NCI-H2029 treated with DMSO at 0.1 percent for 48 hours (cell line): ENCODE data around the gene LFNG.

Experiments
- DNase-seq: peaks from one replicate; lab custom pipeline; 2025; lab: John Stamatoyannopoulos, UW

The LFNG gene

GRCh38 chr7:2503056-2503941 is 16.3 kb upstream of the LFNG start:
- DNase-seq = no peak

GRCh38 chr7:2504128-2504888 is 15.3 kb upstream of the LFNG start:
- DNase-seq = no peak

DNA sequence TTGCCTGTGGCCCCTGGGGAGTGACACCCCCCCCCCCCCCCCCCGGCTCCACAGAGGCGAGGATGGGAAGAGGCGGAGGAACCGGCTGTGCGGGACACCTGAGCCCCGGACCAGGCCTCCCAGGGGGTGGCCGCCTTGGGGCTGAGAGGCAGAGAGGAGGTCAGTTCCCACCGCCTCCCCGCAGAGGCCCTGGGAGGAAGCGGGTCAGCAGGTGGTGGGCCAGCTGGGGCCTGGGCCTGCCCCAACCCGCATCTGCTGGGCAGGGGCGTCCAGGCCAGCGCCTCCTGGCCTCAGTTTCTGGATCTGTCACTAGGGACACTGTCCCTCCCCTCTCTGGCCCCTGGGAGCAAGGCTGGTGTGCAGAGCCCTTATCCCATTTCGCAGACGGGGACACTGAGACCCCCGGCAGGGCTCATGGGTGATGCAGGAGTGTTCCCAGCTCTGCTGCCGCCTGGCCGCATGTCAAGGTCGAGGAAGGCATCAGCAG is 14.6 kb upstream of the LFNG start:
- DNase-seq = no peak

DNA sequence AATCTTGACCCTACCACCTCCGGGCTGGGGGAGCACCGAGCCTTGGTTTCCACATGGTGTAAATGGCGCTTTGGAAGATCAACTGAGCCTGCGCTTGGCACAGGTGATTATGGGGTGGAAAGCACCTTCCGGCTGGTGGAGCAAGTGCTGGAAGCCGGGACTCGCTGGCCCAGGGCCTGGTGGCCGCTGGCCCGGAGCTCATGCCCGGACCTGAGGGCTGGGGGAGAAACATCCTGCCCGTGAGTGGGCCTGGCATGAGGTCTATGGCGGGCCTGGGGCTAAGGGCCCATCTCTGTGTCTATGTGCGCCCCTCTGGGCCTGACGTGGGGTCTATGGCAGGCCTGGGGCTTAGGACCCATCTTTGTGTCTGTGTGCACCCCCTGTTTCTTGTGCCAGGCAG is 14.2 kb upstream of the LFNG start:
- no peak for DNase-seq

DNA sequence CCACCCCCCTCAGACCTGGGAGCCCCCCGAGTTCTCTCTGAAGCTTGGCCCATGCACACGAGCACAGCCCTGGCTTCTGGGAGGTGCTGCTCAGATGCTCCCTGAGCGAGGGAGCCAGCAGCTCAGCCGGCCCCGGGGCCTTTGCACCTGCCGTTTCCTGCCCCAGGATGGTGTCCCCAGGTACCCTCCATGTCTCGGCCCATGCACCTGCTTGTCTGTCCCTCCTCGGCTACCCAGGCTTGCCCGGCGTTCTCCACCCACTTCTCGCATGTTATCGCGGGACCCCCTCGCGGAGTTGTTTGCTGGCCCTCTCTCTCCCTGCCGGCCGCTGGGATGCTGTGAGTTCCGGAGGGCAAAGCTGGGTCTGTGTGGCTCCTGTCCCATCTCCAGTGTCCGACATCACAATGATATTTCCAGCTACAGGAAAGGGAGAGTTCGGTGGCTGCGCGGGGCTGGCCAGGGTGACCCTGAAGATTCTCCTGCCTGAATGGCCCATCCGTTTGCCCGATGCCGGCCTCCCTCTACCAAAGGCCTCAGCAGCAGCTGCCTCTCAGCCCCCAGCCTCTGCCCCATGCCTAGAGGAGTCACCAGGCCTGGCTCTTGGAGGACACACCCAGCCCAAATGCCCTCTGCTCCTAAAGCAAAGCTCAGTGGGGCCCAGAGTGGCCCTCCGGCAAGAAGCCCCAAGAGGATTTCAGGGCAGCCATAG is 12.2 kb upstream of the LFNG start:
- no peak for DNase-seq

DNA sequence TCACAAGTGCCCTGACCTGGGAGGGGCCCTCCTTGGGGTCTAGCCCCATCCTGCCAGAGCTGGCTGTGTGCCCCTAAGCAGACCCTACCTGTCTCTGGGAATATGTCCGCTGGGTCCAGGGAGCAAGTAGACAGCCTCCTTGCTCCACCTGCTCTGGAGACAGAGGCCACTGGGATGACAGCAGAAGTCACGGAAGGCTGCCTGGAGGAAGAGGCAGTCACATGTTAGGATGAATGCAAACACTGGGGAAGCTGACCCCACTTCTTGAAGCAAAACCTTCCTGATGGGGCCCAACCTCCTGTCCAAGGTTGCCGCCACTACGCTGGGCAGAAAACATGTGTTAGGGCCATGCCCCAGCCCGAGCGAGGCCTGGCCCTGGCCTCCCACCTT is 11.7 kb upstream of the LFNG start:
- DNase-seq = no peak

- peak; percentile 58 for DNase-seq
Measured at GRCh38 chr7:2508327-2509215, 11.0 kb upstream of the LFNG start.

DNA sequence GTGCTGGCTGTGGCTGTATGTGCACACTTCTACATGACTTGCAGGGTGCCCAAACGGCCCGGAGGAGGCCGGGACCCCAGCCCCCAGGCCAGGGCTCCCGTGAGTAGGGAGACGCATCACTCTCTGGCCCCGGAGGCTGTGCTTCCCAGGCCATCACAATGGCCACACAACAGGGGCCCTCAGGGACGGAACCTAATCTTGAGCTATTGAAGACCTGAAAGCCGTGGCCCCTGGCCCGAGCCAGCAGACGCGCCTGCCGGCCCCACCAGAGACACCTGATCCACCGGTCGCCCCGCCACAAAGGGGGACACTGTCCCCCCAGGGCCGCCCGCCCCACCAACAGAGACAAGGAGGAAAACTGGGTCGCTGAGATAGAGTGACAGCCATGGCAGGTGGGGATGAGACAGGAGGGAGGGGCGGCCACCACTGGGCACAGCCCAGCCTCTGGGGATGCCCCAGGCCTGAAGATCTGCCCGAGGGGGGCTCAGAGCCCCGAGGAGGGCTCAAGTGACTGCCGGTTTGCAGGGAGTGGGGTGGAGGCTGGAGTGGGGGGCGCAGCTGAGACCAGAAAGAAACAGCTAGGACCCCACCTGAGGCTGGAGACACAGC is 10.2 kb upstream of the LFNG start:
- no peak for DNase-seq

DNA sequence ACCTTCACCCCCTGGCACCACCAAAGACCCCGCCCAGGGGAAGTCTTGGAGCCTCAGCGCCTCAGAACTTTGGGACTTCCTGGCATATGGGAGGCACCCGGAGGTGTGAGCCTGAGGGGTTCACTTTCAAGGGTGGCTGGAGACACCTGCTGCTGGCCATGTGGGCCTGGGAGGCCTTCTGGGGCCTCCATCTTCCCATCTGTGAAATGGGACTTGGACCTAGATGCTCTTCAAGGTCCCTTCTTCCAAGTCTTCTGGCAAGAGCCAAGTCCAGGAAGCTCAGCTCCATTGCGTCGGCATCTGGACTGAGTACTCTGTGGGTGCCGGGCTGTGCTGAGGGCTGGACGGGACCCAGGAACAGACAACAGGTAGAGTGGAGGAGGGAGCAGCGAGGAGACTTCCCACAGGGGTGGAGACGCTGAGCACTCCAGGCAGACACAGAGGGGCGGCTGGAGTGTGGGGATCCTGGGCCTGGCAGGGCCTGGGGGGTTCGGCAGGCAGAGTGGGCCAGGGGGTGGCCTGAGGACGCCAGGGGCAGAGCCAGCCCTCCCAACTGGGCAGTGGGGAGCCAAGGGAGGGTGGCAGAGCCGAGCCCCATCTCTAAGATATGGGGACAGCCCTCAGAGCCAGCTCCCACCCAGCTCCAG is 9.3 kb upstream of the LFNG start:
- DNase-seq = no peak

DNA sequence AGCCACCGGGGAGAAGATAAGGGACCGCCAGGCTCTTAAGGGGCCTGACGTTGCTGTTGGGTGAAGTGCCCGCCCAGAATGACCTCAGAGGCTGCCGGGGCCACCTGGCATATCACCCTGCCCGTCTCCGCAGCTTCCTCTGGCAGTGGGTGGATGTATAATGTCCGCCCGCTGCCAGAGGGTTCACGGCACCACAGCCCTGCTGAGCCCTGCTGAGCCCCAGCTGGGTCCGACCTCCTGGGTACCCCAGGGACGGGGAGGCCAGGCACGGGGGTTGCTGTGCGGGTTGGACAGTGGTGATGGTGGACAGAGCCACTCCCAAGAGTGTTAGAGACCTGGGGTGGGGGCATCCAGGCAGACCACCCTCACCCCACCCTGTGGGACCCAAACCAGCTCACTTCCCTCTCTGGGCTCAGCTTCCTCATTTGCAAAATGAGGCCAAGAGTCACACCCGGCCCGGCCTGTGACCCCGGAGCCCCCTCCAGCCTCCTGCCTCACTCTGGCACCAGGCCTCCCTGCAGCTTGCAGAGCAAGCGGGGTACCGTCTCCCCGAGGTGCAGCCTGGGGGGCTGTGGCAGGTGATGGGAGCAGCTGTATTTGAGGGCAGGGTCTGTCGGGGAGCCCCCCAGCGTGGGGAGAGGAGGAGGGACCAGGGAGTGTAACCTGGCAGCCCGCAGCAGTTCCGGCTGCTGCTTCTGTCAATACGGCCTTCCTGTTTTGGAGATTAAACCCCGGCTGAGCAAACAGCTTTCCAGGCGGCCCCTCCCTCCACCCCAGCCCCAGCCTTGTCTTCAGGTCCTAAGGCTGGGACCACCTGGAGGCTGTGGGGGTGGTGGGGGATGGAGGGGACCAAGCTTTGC is 8.4 kb upstream of the LFNG start:
- no peak for DNase-seq

GRCh38 chr7:2511769-2512168 is 7.8 kb upstream of the LFNG start:
- DNase-seq = no peak

DNA sequence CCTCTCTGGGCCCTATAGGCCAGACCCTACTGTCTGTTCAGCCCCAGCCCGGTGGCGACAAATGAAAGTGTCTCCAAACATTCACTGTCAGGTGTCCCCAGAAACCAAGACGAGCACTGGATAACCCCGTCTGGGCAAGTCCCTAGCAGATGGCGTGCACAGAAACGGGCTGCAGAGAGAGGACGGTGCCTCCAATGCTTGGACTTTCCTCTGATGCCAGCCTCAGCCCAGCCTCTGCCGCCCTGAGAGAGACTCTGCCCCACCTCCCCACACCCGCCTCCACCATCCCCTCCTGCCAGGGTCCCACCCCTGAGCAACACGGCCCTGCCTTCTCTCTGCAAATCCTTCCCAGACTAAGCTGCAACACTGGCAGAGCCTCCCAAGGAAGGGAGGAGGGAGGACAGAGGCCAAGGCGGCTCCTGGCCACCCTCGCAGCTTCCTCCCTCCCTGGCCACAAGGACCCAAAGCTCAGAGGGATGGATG is 7.4 kb upstream of the LFNG start:
- DNase-seq = no peak

DNA sequence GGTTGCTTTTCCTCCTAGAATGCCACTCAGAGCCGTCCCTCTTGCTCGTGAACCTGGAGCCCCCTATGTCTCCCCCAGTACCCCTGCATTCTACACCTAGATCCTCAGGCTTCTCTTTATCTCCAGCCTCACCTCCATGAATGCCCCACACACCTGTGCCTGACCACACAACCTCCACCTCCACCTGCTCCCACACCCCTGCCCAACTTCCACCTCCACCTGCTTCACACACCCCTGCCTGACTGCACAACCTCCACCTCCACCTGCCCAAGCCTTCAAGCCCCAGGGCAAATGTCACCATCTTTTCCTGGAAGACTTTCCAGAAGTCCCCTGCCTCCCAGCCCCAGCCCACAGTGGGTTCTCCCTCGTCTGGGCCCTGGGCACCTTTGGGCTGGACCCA is 6.9 kb upstream of the LFNG start:
- DNase-seq = no peak

GRCh38 chr7:2513702-2514101 is 5.9 kb upstream of the LFNG start:
- DNase-seq = no peak

DNA sequence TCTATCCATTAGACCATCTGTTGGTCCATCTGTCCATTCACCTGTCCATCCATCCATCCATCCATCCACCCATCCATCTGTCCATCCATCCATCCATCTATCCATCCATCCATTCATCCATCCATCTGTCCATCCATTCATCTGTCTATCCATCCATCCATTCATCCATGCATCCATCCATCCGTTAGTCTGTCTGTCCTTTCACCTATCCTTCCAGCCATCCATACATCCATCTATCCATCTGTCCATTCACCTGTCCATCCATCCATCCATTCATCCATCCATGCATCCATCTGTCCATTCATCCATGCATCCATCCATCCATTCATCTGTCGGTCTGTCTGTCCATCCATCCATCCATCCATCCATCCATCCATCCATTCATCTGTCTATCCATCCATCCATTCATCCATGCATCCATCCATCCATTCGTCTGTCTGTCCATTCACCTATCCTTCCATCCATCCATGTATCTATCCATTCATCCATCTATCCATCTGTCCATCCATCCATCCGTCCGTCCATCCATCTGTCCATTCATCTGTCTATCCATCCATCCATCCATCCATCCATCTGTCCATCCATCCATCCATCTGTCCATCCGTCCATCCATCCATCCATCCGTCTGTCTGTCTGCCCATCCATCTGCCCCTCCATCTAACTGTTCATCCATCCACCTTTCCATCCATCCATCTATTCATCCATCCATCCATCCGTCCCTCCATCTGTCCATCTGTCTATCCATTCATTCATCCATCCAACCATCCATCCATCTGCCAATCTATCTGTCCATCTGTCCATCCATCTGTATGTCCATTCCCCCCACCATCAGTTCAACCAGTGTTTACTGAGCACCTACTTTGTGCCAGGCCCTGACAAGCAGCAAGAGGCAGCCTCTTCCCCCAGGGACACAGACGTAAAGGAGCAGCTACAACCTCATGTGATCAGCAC is 4.8 kb upstream of the LFNG start:
- DNase-seq = no peak

DNA sequence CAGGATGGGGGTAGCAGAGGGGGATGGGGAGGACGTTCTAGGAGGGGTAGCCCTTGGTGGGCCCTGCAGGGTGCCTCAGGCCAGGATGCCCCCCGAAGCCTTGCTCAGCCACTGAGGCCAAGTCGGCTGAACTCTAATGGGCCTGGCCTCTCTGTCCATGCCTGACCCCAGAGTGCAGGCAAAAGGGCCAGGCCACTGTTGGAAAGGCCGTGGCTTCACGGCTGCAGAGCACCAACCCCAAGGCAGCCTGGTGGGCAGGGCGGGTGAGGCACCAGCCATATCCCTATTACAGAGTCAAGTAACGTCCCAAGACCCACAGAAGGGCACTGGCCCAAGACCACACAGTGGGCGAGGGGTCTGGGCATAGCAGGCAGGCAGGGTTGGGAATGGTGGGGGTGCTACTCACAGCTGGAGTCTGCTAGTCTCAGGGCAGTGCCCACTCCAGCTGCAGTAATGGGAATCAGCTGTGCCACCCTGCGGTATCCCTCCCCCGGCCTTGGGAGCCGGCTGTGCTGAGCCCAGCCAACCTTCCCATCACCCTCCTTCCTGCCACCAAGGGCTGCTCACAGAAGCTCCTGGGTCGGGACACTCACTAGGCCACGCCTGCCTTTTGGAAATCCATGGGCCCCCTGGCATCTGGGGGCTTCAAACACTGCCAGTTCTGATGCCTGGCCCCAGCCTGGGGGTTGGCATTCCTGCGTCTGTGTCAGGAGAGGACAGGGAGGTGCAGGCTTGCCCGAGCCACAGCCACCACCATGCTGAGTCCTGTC is 4.0 kb upstream of the LFNG start:
- no peak for DNase-seq

- DNase-seq = no peak
Measured at GRCh38 chr7:2516194-2516555, 3.4 kb upstream of the LFNG start.

DNA sequence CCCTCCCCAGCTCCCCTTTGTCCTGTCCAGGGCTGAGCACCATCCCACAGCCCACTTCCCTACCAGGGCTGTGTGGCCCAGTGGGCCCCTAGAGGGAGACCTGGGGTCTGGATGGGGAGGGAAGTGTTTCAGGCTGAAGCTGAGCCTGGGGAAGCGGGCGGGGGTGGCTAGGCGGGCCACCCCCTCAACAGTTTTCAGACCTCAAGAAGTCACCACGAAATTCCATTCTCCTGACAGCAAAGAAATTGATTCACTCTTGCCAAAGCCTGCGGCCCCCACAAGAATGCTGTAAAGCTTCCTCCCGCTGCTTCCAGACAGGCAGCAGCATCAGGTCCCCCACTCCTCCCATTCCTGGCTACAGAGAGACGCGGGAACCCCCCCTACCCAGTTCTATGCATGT is 2.5 kb upstream of the LFNG start:
- no peak for DNase-seq
